ENCODE data around the gene PPM1F. TPM values are rescaled to one million over a fixed set of nuclear protein-coding genes. Genes with fewer than 3 reads are reported as not detected.

Gene PPM1F
- total RNA-seq, 1 donor from 2014 or later: 26.2 TPM

GRCh38 chr22:21933910-21934309 is 18.7 kb downstream of the PPM1F start:
- DNase-seq (ENCODE audit: low spot score): no peak
- no peak overlapping the region for H3K4me3 Mint-ChIP-seq (ENCODE audit: unreplicated experiment)
- TF ChIP-seq, protein P1, sequence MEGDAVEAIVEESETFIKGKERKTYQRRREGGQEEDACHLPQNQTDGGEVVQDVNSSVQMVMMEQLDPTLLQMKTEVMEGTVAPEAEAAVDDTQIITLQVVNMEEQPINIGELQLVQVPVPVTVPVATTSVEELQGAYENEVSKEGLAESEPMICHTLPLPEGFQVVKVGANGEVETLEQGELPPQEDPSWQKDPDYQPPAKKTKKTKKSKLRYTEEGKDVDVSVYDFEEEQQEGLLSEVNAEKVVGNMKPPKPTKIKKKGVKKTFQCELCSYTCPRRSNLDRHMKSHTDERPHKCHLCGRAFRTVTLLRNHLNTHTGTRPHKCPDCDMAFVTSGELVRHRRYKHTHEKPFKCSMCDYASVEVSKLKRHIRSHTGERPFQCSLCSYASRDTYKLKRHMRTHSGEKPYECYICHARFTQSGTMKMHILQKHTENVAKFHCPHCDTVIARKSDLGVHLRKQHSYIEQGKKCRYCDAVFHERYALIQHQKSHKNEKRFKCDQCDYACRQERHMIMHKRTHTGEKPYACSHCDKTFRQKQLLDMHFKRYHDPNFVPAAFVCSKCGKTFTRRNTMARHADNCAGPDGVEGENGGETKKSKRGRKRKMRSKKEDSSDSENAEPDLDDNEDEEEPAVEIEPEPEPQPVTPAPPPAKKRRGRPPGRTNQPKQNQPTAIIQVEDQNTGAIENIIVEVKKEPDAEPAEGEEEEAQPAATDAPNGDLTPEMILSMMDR (IDR thresholded peaks at IDR 0.05): no peak
- peaks cover 10% of the 10 kb centered on the region for H3K36me3 Mint-ChIP-seq (ENCODE audit: low read depth)
- H3K9me3 Mint-ChIP-seq (ENCODE audit: low read depth): no peaks in the 10 kb centered on the region
- no peak overlapping the region for H3K27ac Mint-ChIP-seq (ENCODE audit: unreplicated experiment)
- H3K27me3 Mint-ChIP-seq (ENCODE audit: low read depth): no peaks in the 10 kb centered on the region
- H3K4me1 Mint-ChIP-seq (ENCODE audit: low read depth): peaks cover 23% of the 10 kb centered on the region

GRCh38 chr22:21933413-21933812 is 19.2 kb downstream of the PPM1F start:
- Mint-ChIP-seq H3K9me3 (ENCODE audit: low read depth) (no peaks in the 10 kb centered on the region), H3K27me3 (ENCODE audit: low read depth) (no peaks in the 10 kb centered on the region), H3K36me3 (ENCODE audit: low read depth) (peaks cover 11% of the 10 kb centered on the region), H3K4me1 (ENCODE audit: low read depth) (peaks cover 18% of the 10 kb centered on the region), H3K4me3 (ENCODE audit: unreplicated experiment) (no peak overlapping the region), H3K27ac (ENCODE audit: unreplicated experiment) (no peak overlapping the region)
- TF ChIP-seq, protein P1 (IDR thresholded peaks at IDR 0.05): no peak
- no peak for DNase-seq (ENCODE audit: low spot score)

DNA sequence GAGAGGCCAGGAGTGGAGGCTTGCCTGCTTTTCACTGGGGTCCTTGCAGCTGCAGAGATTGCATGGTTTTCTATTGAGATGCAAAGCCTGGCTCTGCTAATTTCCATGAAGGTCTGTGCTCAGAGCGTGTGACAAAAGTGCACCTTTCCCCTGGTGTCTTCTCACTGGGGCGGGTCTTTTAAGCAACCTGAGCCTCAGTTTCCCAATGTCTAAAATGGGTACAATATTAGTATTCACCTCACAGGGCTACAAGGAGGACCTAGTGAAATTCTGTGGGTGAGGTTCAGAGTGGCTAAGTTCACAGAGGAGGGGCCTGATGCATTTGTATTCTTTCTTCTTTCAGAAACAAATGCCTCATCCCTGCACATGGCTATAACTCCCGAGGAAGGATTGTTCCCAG is 20.3 kb downstream of the PPM1F start:
- Mint-ChIP-seq H3K9me3 (ENCODE audit: low read depth) (no peaks in the 10 kb centered on the region), H3K27me3 (ENCODE audit: low read depth) (no peaks in the 10 kb centered on the region), H3K4me3 (ENCODE audit: unreplicated experiment) (no peak overlapping the region), H3K4me1 (ENCODE audit: low read depth) (peaks cover 10% of the 10 kb centered on the region), H3K36me3 (ENCODE audit: low read depth) (peaks cover 11% of the 10 kb centered on the region), H3K27ac (ENCODE audit: unreplicated experiment) (no peak overlapping the region)
- DNase-seq (ENCODE audit: low spot score): no peak
- TF ChIP-seq, protein P1 (IDR thresholded peaks at IDR 0.05): no peak

DNA sequence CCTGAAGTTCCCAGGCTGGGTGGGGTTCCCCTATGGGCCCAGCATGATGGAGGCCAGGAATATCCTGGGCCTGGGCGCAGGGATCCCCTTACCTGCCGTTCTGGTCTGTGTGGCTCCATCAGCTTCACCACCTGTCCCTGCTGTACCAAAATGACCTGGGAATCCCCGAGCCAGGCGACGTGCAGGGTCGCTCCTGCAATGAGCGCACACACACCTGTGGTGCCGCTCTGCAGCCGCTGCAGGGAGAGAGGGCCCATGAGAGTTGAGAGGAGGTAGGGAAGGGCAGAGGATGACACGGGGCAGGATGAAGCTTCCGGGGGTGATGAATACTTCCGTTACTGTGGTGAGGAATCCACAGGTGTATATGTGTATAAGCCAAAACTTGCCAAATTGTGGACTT is 21.6 kb downstream of the PPM1F start:
- DNase-seq (ENCODE audit: low spot score): no peak
- Mint-ChIP-seq H3K27ac (ENCODE audit: unreplicated experiment) (no peak overlapping the region), H3K4me1 (ENCODE audit: low read depth) (peaks cover 2% of the 10 kb centered on the region), H3K4me3 (ENCODE audit: unreplicated experiment) (no peak overlapping the region), H3K36me3 (ENCODE audit: low read depth) (peaks cover 11% of the 10 kb centered on the region), H3K9me3 (ENCODE audit: low read depth) (no peaks in the 10 kb centered on the region), H3K27me3 (ENCODE audit: low read depth) (no peaks in the 10 kb centered on the region)
- TF ChIP-seq, protein P1 (IDR thresholded peaks at IDR 0.05): no peak

GRCh38 chr22:21929253-21929652 is 23.4 kb downstream of the PPM1F start:
- no peaks in the 10 kb centered on the region for H3K27me3 Mint-ChIP-seq (ENCODE audit: low read depth)
- peaks cover 11% of the 10 kb centered on the region for H3K36me3 Mint-ChIP-seq (ENCODE audit: low read depth)
- TF ChIP-seq, protein P1 (IDR thresholded peaks at IDR 0.05): no peak
- no peaks in the 10 kb centered on the region for H3K9me3 Mint-ChIP-seq (ENCODE audit: low read depth)
- no peak overlapping the region for H3K4me3 Mint-ChIP-seq (ENCODE audit: unreplicated experiment)
- no peak for DNase-seq (ENCODE audit: low spot score)
- H3K27ac Mint-ChIP-seq (ENCODE audit: unreplicated experiment): no peak overlapping the region
- peaks cover 2% of the 10 kb centered on the region for H3K4me1 Mint-ChIP-seq (ENCODE audit: low read depth)
